Sigmoid colon (tissue), 7 donors: ENCODE measurements around the gene DENND1B. TPM values are rescaled to one million over a fixed set of nuclear protein-coding genes. Genes with fewer than 3 reads are reported as not detected.
"Not testable (repeated sequence)": the region's sequence is repeated elsewhere in the genome, so short reads cannot be mapped to it uniquely, and the experiment has no call there.

Source experiments
- DNase-seq: peaks from one replicate; pipeline ENCODE4 v3.0.0-alpha.2; 2019
- H3K27ac ChIP-seq, 4 donors: fragments of 200-600 bp; sonication (generic); one replicate each; pipeline ENCODE4 v1.5.1; 2016 to 2019; ENCODE audit warnings: mild to moderate bottlenecking in 1 of 4
- H3K27me3 ChIP-seq, 3 donors: fragments of 200-600 bp; sonication (generic); one replicate each; pipeline ENCODE4 v1.5.1; 2019; ENCODE audit warnings: mild to moderate bottlenecking in 1 of 3
- H3K36me3 ChIP-seq, 4 donors: fragments of 200-600 bp; sonication (generic); one replicate each; pipeline ENCODE4 v1.5.1; 2016 to 2019
- H3K4me1 ChIP-seq, 4 donors: fragments of 200-600 bp; sonication (generic); one replicate each; pipeline ENCODE4 v1.5.1; 2017 to 2019
- H3K4me3 ChIP-seq, 4 donors: fragments of 200-600 bp; sonication (generic); one replicate each; pipeline ENCODE4 v1.5.1; 2017 to 2019; ENCODE audit warnings: mild to moderate bottlenecking in 2 of 4, moderate library complexity in 1 of 4
- H3K9me3 ChIP-seq, 4 donors: fragments of 200-600 bp in 3 of 4; sonication (generic) in 3 of 4; one replicate each; pipeline versions ENCODE4 v1.5.1 to v1.6.1; 2013 to 2019
- EP300 ChIP-seq, 4 donors: sonication (generic); formaldehyde crosslinking; IDR thresholded peaks; one replicate each; pipeline ENCODE4 v1.6.1; 2017; ENCODE audit warnings: antibody characterized with exemption in 4 of 4
- POLR2A ChIP-seq, 2 donors: fragments of 450-650 bp; IDR thresholded peaks; one replicate each; pipeline ENCODE4 v1.6.1; 2016; ENCODE audit warnings: antibody characterized with exemption in 2 of 2, mild to moderate bottlenecking in 2 of 2, moderate library complexity in 2 of 2
- POLR2AphosphoS5 ChIP-seq, 4 donors: sonication (generic); formaldehyde crosslinking; IDR thresholded peaks; one replicate each; pipeline ENCODE4 v1.6.1; 2017; ENCODE audit warnings: antibody characterized with exemption in 4 of 4
- WGBS, 2 donors: extraction: QIAGEN DNeasy Blood & Tissue Kit; methylation state at CpG; one replicate each; pipeline ENCODE4 v1.1.7; 2013; 5-methylcytosine and 5-hydroxymethylcytosine counted together
- intact Hi-C: fragments of 100-400 bp; cut with DNase I; formaldehyde crosslinking; loops from one replicate; pipeline ENCODE4 v1.15.1; 2023
- polyA plus RNA-seq, 3 donors: library from polyadenylated mRNA; stranded (reverse); fragments of 200-250 nt; gene quantifications; one replicate each; pipeline ENCODE4 v1.2.3, GENCODE V29; 2013
- total RNA-seq, 4 donors: library from RNA; depleted of rRNA; stranded (reverse); fragments of >200 nt; gene quantifications; one replicate each; pipeline ENCODE4 v1.1.0, GENCODE V29; 2016
- TF ChIP-seq, protein P1 (sequence below), 4 experiments: fragments of 450-650 bp in 3 of 4; fragments of 200-600 bp in 1 of 4; IDR thresholded peaks; one replicate each; pipeline ENCODE4 v1.5.1; 2016 to 2019; ENCODE audit warnings: antibody characterized with exemption in 4 of 4, mild to moderate bottlenecking in 3 of 4, moderate library complexity in 2 of 4
- donor health status: healthy with polysubstance abuse.
- donor health status: Bipolar disorder and iron deficiency.
- donor health status: healthy.

DENND1B gene
- total and polyA plus RNA-seq, 7 donors, result 6.6 to 16.8 (median 9.5) TPM

DNA sequence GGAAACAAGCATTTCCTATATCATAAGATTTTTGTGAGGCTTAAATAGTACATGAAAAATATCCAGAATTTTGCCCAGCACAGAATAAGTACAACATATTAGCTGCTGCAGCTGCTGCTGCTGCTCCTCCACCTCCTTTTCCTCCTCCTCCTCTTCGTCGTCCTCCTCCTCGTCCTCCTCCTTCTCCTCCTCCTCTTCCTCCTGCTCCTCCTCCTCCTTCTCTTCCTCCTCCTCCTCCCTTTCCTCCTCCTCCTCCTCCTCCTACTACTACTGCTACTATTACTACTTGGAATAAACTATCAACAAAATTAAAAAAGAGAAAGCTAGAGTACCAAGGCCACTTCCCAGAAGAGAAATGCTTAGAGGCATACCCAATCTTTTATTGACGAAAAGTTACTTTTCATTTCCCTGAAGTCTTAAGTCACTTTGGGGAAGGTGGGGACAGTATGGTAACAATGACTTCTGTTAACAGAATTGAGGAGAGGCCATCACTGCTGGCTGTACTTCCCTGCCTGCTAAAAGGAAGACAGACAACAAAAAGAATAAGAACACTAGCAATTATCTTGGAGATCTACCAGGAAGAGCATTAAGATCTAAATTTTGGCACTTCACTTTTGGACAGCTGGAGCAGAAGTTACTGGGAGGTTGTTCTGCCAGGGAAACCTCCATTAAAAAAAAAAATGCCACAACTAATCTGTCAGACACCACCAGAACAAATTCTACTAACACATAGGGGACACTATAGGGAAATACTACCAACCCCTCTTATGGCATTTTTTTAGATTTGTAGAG is 7.1 kb downstream of the DENND1B start:
- no peak for DNase-seq
- Histone ChIP-seq H3K27ac (no peak overlapping the region), H3K36me3 (no peaks in the 10 kb centered on the region), H3K27me3 (no peaks in the 10 kb centered on the region), H3K4me3 (no peak overlapping the region), H3K4me1 (peaks cover 0 to 20% (median 7%) of the 10 kb centered on the region in 4 donors), H3K9me3 (no peaks in the 10 kb centered on the region)
- 50 to 65% methylated on average over 4 of the region's 4 CpGs for WGBS, 2 donors
- TF ChIP-seq POLR2A (IDR thresholded peaks at IDR 0.05) (no peak), EP300 (IDR thresholded peaks at IDR 0.05) (no peak), POLR2AphosphoS5 (IDR thresholded peaks at IDR 0.05) (no peak)
- TF ChIP-seq, protein P1, sequence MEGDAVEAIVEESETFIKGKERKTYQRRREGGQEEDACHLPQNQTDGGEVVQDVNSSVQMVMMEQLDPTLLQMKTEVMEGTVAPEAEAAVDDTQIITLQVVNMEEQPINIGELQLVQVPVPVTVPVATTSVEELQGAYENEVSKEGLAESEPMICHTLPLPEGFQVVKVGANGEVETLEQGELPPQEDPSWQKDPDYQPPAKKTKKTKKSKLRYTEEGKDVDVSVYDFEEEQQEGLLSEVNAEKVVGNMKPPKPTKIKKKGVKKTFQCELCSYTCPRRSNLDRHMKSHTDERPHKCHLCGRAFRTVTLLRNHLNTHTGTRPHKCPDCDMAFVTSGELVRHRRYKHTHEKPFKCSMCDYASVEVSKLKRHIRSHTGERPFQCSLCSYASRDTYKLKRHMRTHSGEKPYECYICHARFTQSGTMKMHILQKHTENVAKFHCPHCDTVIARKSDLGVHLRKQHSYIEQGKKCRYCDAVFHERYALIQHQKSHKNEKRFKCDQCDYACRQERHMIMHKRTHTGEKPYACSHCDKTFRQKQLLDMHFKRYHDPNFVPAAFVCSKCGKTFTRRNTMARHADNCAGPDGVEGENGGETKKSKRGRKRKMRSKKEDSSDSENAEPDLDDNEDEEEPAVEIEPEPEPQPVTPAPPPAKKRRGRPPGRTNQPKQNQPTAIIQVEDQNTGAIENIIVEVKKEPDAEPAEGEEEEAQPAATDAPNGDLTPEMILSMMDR (IDR thresholded peaks at IDR 0.05), result no peak
- intact Hi-C loops, result no loop called here

DNA sequence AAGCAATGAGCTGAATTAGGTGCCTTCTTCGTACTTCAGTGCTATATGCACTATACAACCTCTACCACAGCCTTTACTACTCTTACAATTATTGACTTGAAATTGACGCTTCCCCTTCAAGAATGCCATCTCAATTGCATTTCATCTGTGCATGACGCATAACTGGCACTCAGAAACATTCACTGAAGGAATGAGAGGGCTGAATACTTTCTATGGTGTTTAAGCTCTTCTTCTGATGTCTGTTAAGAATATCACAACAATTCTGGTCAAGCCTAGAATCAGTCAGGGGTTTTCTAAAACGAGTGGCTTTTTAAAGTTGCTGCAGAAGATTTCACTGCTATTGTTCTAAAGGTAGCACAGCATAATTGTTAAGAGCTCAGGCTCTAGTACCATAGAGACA is 11.5 kb downstream of the DENND1B start:
- no peaks in the 10 kb centered on the region for H3K27me3 ChIP-seq
- TF ChIP-seq POLR2AphosphoS5 (IDR thresholded peaks at IDR 0.05) (no peak), EP300 (IDR thresholded peaks at IDR 0.05) (no peak), POLR2A (IDR thresholded peaks at IDR 0.05) (no peak)
- TF ChIP-seq, protein P1 (IDR thresholded peaks at IDR 0.05), result no peak
- H3K27ac ChIP-seq, result no peak overlapping the region
- no peak overlapping the region for H3K4me3 ChIP-seq
- WGBS, 2 donors, result 58 to 61% methylated on average over 4 of the region's 4 CpGs
- intact Hi-C loops, result no loop called here
- H3K4me1 ChIP-seq, result peaks cover 0 to 6% (median 0%) of the 10 kb centered on the region in 4 donors
- H3K36me3 ChIP-seq, result no peaks in the 10 kb centered on the region
- DNase-seq, result no peak
- no peaks in the 10 kb centered on the region for H3K9me3 ChIP-seq

DNA sequence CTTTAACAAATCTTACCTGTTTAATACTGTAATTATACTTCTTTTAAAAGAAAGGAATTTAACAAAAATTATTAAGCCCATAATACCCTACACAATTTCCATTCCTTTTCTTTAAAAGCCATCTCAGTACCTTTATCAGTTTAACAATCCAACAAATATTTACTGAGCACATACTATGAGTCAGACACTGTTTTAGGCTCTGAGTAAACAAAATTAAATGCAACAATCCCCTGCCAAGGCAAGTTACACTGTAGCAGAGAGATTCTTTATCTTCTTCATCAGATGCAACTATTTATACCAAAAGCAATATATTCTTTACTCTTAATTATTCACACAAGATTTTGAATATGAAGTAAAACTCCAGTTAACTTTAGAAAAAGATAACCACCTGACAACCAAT is 12.0 kb downstream of the DENND1B start:
- Histone ChIP-seq H3K27ac (no peak overlapping the region), H3K4me3 (no peak overlapping the region), H3K9me3 (no peaks in the 10 kb centered on the region), H3K36me3 (no peaks in the 10 kb centered on the region), H3K27me3 (no peaks in the 10 kb centered on the region), H3K4me1 (peaks cover 0 to 6% (median 0%) of the 10 kb centered on the region in 4 donors)
- TF ChIP-seq, protein P1 (IDR thresholded peaks at IDR 0.05), result no peak
- no peak for TF ChIP-seq POLR2A (IDR thresholded peaks at IDR 0.05)
- TF ChIP-seq POLR2AphosphoS5 (IDR thresholded peaks at IDR 0.05), result no peak
- TF ChIP-seq EP300 (IDR thresholded peaks at IDR 0.05), result no peak
- DNase-seq, result no peak
- intact Hi-C loops, result no loop called here

DNA sequence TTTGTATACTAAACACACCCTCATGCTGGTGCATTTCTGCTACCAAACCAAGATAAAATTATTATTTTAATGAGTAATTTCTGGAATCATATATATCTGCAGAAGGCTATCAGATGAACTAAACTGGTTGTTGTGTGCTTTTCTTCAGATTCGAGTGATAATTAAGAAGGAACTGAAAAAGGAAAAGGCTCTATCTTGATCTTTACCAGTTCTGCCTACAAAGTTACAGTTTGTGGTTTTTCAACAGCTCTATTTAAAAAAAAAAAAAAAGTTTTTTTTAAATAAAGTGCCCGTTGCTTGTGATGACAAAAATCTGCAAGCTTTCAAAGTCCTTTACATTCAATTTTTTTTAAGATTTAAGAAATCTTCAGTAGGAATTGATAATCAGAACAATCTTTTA is 13.6 kb downstream of the DENND1B start:
- Histone ChIP-seq H3K4me3 (no peak overlapping the region), H3K4me1 (peaks cover 0 to 6% (median 0%) of the 10 kb centered on the region in 4 donors), H3K27me3 (no peaks in the 10 kb centered on the region), H3K27ac (no peak overlapping the region), H3K36me3 (no peaks in the 10 kb centered on the region), H3K9me3 (no peaks in the 10 kb centered on the region)
- WGBS, 2 donors, result 45 to 79% methylated on average over 2 of the region's 2 CpGs
- no peak for DNase-seq
- TF ChIP-seq POLR2AphosphoS5 (IDR thresholded peaks at IDR 0.05) (no peak), EP300 (IDR thresholded peaks at IDR 0.05) (no peak), POLR2A (IDR thresholded peaks at IDR 0.05) (no peak)
- TF ChIP-seq, protein P1 (IDR thresholded peaks at IDR 0.05), result no peak
- intact Hi-C loops, result no loop called here

DNA sequence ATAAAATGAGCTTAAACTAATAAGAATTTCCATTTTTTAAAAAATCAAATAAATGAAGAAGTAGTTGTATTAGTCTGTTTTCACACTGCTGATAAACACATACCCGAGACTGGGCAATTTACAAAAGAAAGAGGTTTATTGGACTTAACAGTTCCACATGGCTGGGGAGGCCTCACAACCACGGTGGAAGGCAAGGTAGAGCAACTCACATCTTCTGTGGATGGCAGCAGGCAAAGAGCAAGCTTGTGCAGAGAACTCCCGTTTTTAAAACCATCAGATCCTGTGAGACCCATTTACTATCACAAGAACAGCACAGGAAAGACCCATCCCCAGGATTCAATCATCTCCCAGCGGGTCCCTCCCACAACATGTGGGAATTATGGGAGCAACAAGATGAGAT is 19.7 kb downstream of the DENND1B start:
- H3K27ac ChIP-seq, DNase-seq, H3K27me3 ChIP-seq, intact Hi-C loops, H3K36me3 ChIP-seq, H3K9me3 ChIP-seq, H3K4me1 ChIP-seq, H3K4me3 ChIP-seq: not testable (repeated sequence)
- 80 to 87% methylated on average over 4 of the region's 4 CpGs for WGBS, 2 donors

DNA sequence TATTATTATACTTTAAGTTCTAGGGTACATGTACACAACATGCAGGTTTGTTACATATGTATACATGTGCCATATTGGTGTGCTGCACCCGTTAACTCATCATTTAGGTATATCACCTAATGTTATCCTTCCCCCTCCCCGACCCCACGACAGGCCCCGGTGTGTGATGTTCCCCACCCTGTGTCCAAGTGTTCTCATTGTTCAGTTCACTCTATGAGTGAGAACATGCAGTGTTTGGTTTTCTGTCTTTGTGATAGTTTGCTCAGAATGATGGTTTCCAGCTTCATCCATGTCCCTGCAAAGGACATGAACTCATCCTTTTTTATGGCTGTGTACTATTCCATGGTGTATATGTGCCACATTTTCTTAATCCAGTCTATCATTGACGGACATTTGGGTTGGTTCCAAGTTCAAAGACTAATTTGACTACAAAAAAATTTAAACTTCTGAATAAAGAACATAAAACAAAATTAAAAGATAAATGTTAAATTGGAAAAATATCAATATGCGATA is 22.6 kb downstream of the DENND1B start:
- H3K4me1 ChIP-seq, H3K36me3 ChIP-seq, H3K9me3 ChIP-seq, H3K4me3 ChIP-seq, intact Hi-C loops, H3K27me3 ChIP-seq, DNase-seq, H3K27ac ChIP-seq: not testable (repeated sequence)
- WGBS, 2 donors, result 97 to 98% methylated on average over 6 of the region's 6 CpGs
